PFSK-1 (cell line): ENCODE results near the gene YES1.

Source experiments
- FOXP2 ChIP-seq: optimal IDR thresholded peaks from 2 replicates; pipeline ENCODE3; 2011; ENCODE audit warnings: borderline replicate concordance, control low read depth, inconsistent platforms; ENCODE audit not compliant: insufficient read depth; ENCODE audit errors: extremely low read length, extremely low read depth
- POLR2AphosphoS5 ChIP-seq: IDR thresholded peaks from 2 replicates; pipeline ENCODE4 v1.6.1; 2012; ENCODE audit warnings: low read depth, mild to moderate bottlenecking, control low read depth, low read length, moderate library complexity
- SIN3A ChIP-seq: IDR thresholded peaks from 2 replicates; pipeline ENCODE4 v1.6.1; 2012; ENCODE audit warnings: mild to moderate bottlenecking, low read length, moderate library complexity, borderline replicate concordance; ENCODE audit not compliant: insufficient read depth
- TAF1 ChIP-seq: IDR thresholded peaks from 2 replicates; pipeline ENCODE4 v1.6.1; 2012; ENCODE audit warnings: low read length, control low read depth, borderline replicate concordance; ENCODE audit not compliant: insufficient read depth
- TF ChIP-seq, protein P1 (sequence below), 2 experiments: IDR thresholded peaks; 2 replicates each; pipeline versions ENCODE4 v1.6.1 to v1.8.0; 2011 to 2012; ENCODE audit warnings: low read depth in 2 of 2, low read length in 2 of 2, control low read depth in 1 of 2, inconsistent platforms in 1 of 2, mild to moderate bottlenecking in 1 of 2, moderate library complexity in 1 of 2; ENCODE audit not compliant: insufficient read depth in 1 of 2

DNA sequence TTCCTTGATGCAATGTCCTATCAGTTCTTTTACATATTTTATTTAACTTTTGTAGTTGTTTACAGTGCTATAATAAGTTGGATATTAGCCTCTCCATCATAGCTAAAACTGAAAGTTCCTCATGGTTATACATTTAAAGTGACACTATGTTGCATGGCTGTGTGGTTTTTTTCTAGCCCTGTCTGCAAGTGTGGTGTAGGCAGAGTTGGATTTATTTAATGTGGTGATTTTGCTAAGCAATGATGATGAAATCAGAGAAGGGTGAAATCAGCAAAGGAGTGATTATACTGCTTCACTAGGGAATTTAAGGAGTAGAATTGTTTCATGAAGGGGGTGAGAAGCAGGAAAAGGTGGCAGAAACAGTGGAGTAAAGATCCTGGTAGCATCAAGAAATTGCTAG, 81.3 kb downstream of the YES1 start:
- TF ChIP-seq, protein P1, sequence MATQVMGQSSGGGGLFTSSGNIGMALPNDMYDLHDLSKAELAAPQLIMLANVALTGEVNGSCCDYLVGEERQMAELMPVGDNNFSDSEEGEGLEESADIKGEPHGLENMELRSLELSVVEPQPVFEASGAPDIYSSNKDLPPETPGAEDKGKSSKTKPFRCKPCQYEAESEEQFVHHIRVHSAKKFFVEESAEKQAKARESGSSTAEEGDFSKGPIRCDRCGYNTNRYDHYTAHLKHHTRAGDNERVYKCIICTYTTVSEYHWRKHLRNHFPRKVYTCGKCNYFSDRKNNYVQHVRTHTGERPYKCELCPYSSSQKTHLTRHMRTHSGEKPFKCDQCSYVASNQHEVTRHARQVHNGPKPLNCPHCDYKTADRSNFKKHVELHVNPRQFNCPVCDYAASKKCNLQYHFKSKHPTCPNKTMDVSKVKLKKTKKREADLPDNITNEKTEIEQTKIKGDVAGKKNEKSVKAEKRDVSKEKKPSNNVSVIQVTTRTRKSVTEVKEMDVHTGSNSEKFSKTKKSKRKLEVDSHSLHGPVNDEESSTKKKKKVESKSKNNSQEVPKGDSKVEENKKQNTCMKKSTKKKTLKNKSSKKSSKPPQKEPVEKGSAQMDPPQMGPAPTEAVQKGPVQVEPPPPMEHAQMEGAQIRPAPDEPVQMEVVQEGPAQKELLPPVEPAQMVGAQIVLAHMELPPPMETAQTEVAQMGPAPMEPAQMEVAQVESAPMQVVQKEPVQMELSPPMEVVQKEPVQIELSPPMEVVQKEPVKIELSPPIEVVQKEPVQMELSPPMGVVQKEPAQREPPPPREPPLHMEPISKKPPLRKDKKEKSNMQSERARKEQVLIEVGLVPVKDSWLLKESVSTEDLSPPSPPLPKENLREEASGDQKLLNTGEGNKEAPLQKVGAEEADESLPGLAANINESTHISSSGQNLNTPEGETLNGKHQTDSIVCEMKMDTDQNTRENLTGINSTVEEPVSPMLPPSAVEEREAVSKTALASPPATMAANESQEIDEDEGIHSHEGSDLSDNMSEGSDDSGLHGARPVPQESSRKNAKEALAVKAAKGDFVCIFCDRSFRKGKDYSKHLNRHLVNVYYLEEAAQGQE (IDR thresholded peaks at IDR 0.05; ENCODE audit: insufficient read depth in 1 of 2, low read depth in 2 of 2, low read length in 2 of 2) = no peak
- TF ChIP-seq TAF1 (no peak), POLR2AphosphoS5 (no peak), SIN3A (no peak), FOXP2 (no peak)
